NCI-H2081 (cell line): ENCODE results near the gene CCDC97.
"Not testable (repeated sequence)": the region's sequence is repeated elsewhere in the genome, so short reads cannot be mapped to it uniquely, and the experiment has no call there.

Experiments used
- DNase-seq, 2 experiments: peaks; one replicate each; lab custom pipeline; 2025; lab: John Stamatoyannopoulos, UW

CCDC97 gene

GRCh38 chr19:41310033-41310831 lies at the start of gene CCDC97:
Gene CCDC97, plus strand, starts transcription at chr19:41310172. Its CDS starts 139 bp downstream, at chr19:41310311.
- peak; percentile 71 to 86 for DNase-seq

GRCh38 chr19:41261474-41262190 lies 48.3 kb upstream of the CCDC97 start:
- no peak for DNase-seq

GRCh38 chr19:41263042-41263849 lies 46.7 kb upstream of the CCDC97 start:
- peak; percentile 66 to 73 for DNase-seq

GRCh38 chr19:41263850-41264580 lies 46.0 kb upstream of the CCDC97 start, which contains the start of gene HNRNPUL1:
Gene HNRNPUL1, plus strand, starts transcription at chr19:41264372. Its CDS starts 132 bp downstream, at chr19:41264504.
- peak; percentile 100 for DNase-seq

GRCh38 chr19:41264581-41265394 lies 45.2 kb upstream of the CCDC97 start:
- peak; percentile 39 to 56 for DNase-seq

- peak in 1 of 2 experiments; percentile 26 for DNase-seq
Measured at GRCh38 chr19:41265395-41266153, 44.4 kb upstream of the CCDC97 start.

GRCh38 chr19:41269055-41269454 lies 40.9 kb upstream of the CCDC97 start:
- no peak for DNase-seq

- no peak for DNase-seq
Measured at GRCh38 chr19:41269571-41269970, 40.4 kb upstream of the CCDC97 start.

- no peak for DNase-seq
Measured at GRCh38 chr19:41273076-41273475, 36.9 kb upstream of the CCDC97 start.

- no peak for DNase-seq
Measured at GRCh38 chr19:41274802-41275201, 35.2 kb upstream of the CCDC97 start.

GRCh38 chr19:41276231-41276630 lies 33.7 kb upstream of the CCDC97 start:
- DNase-seq, result no peak

GRCh38 chr19:41278478-41278877 lies 31.5 kb upstream of the CCDC97 start:
- DNase-seq, result no peak

- no peak for DNase-seq
Measured at GRCh38 chr19:41288673-41289530, 21.1 kb upstream of the CCDC97 start.

- not testable (repeated sequence) for DNase-seq
Measured at GRCh38 chr19:41289814-41290213, 20.2 kb upstream of the CCDC97 start.

- no peak for DNase-seq
Measured at GRCh38 chr19:41294393-41294792, 15.6 kb upstream of the CCDC97 start.

- no peak for DNase-seq
Measured at GRCh38 chr19:41295499-41295898, 14.5 kb upstream of the CCDC97 start.

GRCh38 chr19:41296433-41296871 lies 13.5 kb upstream of the CCDC97 start:
- DNase-seq, result no peak

GRCh38 chr19:41297628-41298347 lies 12.2 kb upstream of the CCDC97 start:
- DNase-seq, result no peak
